Measurements from ENCODE around the gene ZBTB37. TPM values are rescaled to one million over a fixed set of nuclear protein-coding genes. Genes with fewer than 3 reads are reported as not detected.

Gene ZBTB37
- total RNA-seq, 1 donor from 2014 or later, result 6.6 TPM

DNA sequence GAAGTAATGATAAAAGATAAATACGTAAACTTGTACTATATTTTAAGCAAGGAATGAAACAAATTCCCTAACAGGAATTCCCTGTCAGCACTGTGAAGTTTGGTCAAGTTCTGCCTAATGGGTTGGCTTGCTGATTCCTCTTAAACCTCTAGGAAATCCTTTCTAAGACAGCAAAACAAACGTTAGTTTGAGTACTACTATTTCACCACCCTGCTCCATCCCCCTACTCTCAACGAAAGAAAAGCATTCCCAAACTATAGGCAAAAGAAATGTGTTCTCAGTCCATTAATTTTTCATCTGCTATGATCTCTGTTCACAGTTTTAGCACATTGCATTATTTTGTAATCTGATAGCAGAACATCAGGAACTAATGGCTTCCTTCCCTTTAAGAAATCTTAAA lies 32.8 kb downstream of the ZBTB37 start:
- no peak for DNase-seq (ENCODE audit: extremely low spot score in 2 of 2)
- Histone ChIP-seq H3K4me3 (no peak overlapping the region), H3K27ac (no peak overlapping the region), H3K27me3 (no peaks in the 10 kb centered on the region), H3K36me3 (no peaks in the 10 kb centered on the region), H3K4me1 (no peaks in the 10 kb centered on the region), H3K9me3 (no peaks in the 10 kb centered on the region)
- no peak for TF ChIP-seq POLR2A (IDR thresholded peaks at IDR 0.05)
- intact Hi-C loops (cut with DNase I), result no loop called here

DNA sequence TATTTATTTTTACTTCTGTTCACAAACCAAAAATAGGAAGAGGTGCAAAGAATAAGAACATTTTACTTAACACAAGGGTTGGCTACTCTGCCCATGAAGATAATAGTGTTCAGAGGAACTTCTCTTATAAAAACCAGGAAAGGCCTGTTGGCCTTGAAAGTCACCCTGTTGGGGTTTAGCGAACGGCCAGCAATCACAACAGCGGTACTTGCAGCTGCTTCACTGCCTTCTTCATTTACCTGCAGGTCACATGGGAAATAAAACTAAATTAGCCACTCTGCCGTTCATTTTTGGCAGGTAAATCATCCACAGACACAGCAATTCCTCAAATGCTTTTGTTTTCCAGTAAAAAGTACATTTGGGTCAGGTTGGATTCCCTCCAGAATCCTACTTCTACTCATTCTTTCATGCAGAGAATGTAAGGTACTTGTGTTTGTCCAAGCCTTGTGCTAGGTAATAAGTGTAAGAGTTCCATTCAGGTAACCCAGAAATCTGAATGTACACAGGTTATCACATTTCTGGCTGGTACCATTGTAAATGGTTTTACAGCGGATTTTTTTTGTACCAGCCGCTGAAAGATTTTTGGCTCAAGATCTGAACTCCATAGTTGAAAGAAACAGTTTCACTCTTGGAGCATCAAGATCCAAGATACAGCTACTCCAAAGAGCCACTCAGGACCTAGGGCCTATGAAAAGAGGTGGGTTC lies 35.8 kb downstream of the ZBTB37 start:
- intact Hi-C loops (cut with DNase I), result no loop called here

DNA sequence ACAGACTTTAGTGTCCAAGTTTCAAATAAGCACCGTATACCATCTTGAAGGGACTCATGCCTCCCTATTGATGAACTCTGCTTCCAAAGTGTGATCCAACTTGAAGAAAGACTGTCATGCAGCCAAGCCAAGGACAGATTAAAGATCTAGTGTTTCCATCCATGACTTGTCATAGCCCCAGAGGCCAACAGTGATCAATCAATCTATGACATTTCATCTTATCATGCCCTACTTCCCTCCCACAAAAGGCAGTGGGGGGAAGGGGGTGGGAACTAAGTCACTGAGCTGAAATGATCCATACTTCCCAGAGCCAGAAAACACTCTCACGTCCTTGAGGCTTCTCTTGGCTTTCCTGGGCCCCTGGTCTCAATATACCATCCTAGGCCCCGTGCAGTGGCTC lies 44.9 kb downstream of the ZBTB37 start:
- DNase-seq (ENCODE audit: extremely low spot score in 2 of 2), result no peak
- H3K27ac ChIP-seq, result no peak overlapping the region
- no peak for TF ChIP-seq POLR2A (IDR thresholded peaks at IDR 0.05)
- no peak for TF ChIP-seq POLR2AphosphoS5 (IDR thresholded peaks at IDR 0.05; ENCODE audit: insufficient read depth in 1 of 2, low read depth in 1 of 2)
- TF ChIP-seq, protein P1, sequence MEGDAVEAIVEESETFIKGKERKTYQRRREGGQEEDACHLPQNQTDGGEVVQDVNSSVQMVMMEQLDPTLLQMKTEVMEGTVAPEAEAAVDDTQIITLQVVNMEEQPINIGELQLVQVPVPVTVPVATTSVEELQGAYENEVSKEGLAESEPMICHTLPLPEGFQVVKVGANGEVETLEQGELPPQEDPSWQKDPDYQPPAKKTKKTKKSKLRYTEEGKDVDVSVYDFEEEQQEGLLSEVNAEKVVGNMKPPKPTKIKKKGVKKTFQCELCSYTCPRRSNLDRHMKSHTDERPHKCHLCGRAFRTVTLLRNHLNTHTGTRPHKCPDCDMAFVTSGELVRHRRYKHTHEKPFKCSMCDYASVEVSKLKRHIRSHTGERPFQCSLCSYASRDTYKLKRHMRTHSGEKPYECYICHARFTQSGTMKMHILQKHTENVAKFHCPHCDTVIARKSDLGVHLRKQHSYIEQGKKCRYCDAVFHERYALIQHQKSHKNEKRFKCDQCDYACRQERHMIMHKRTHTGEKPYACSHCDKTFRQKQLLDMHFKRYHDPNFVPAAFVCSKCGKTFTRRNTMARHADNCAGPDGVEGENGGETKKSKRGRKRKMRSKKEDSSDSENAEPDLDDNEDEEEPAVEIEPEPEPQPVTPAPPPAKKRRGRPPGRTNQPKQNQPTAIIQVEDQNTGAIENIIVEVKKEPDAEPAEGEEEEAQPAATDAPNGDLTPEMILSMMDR (IDR thresholded peaks at IDR 0.05), result no peak
- H3K9me3 ChIP-seq, result no peaks in the 10 kb centered on the region
- H3K4me1 ChIP-seq, result no peaks in the 10 kb centered on the region
- H3K36me3 ChIP-seq, result no peaks in the 10 kb centered on the region
- H3K27me3 ChIP-seq, result no peaks in the 10 kb centered on the region
- no peak overlapping the region for H3K4me3 ChIP-seq
- intact Hi-C loops (cut with DNase I), result no loop called here

More for the DNA sequence above, 35.8 kb downstream of the ZBTB37 start:
- H3K36me3 ChIP-seq, result no peaks in the 10 kb centered on the region
- no peaks in the 10 kb centered on the region for H3K9me3 ChIP-seq
- H3K4me1 ChIP-seq, result no peaks in the 10 kb centered on the region
- H3K4me3 ChIP-seq, result no peak overlapping the region
- H3K27me3 ChIP-seq, result no peaks in the 10 kb centered on the region
- H3K27ac ChIP-seq, result no peak overlapping the region
- TF ChIP-seq, protein P1 (IDR thresholded peaks at IDR 0.05), result no peak
- TF ChIP-seq POLR2A (IDR thresholded peaks at IDR 0.05), result no peak
- no peak for TF ChIP-seq POLR2AphosphoS5 (IDR thresholded peaks at IDR 0.05; ENCODE audit: insufficient read depth in 1 of 2, low read depth in 1 of 2)
- no peak for DNase-seq (ENCODE audit: extremely low spot score in 2 of 2)

DNA sequence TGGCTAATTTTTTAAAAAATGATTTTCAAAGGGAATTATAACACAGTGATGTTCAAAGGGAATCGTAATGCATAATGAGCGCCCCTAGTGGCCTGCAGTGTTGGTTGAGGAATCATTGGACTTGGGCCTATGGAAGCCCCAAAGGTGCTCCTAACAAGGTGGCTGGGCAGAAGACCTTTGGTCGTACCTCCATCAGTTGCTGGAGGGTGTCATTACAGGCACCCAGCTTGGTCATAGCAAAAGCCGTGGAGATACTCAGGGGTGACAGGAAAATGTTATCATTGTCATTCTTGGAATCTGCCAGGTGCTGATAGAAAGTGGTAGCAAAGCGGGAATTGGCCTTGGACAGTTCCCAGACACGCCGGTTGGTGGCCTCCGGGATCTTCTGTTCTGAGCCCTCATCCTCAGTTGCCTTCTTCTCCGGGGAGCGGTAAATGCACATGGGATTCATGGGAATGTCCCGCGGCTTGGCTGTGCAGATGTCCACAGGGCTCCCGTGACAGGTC lies 46.2 kb downstream of the ZBTB37 start:
- Histone ChIP-seq H3K36me3 (no peaks in the 10 kb centered on the region), H3K4me3 (no peak overlapping the region), H3K9me3 (no peaks in the 10 kb centered on the region), H3K27me3 (no peaks in the 10 kb centered on the region), H3K27ac (no peak overlapping the region), H3K4me1 (no peaks in the 10 kb centered on the region)
- intact Hi-C loops (cut with DNase I), result no loop called here
- TF ChIP-seq POLR2AphosphoS5 (IDR thresholded peaks at IDR 0.05; ENCODE audit: insufficient read depth in 1 of 2, low read depth in 1 of 2), result no peak
- TF ChIP-seq POLR2A (IDR thresholded peaks at IDR 0.05), result no peak
- TF ChIP-seq, protein P1 (IDR thresholded peaks at IDR 0.05), result no peak
- no peak for DNase-seq (ENCODE audit: extremely low spot score in 2 of 2)

DNA sequence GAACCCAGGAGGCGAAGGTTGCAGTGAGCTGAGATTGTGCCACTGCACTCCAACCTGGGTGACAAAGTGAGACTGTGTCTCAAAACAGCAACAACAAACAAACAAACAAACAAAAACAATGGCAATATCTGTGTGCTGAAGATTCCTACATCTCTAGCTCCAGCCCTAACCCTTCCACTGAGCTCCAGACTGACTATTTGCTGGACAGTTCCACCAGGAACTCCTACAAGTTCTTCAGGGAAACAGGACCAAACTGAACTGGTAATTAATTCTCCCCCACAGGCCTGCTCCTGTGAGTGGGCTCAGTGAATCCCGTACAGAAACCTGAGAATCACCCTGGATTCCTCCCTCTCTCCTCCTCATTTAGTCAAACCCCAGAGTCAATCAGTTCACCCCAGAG lies 47.4 kb downstream of the ZBTB37 start:
- no peaks in the 10 kb centered on the region for H3K27me3 ChIP-seq
- H3K27ac ChIP-seq, result no peak overlapping the region
- DNase-seq (ENCODE audit: extremely low spot score in 2 of 2), result no peak
- no peaks in the 10 kb centered on the region for H3K4me1 ChIP-seq
- TF ChIP-seq POLR2A (IDR thresholded peaks at IDR 0.05) (no peak), POLR2AphosphoS5 (IDR thresholded peaks at IDR 0.05; ENCODE audit: insufficient read depth in 1 of 2, low read depth in 1 of 2) (no peak)
- no peak overlapping the region for H3K4me3 ChIP-seq
- intact Hi-C loops (cut with DNase I), result no loop called here
- H3K9me3 ChIP-seq, result no peaks in the 10 kb centered on the region
- H3K36me3 ChIP-seq, result no peaks in the 10 kb centered on the region

DNA sequence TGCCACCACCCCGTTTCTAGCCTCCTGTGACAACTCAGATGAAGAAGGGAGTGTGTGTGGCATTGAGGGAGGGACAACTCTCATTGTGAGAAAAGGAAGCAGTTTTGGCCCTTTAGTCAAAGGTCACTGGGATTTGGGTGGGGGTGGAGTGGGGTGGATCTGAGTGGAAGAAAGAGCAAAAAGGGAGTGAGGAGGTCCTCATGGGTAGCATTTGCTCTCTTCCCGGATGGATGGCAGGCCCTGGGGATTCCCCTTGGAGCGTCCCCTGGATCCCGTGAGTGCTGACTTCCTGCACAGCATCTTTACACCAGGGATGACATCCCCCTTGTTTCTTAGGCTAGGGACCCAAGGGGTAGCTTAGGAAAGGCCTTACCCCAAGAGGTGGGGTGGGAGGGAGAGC lies 48.5 kb downstream of the ZBTB37 start:
- Histone ChIP-seq H3K27ac (no peak overlapping the region), H3K27me3 (no peaks in the 10 kb centered on the region), H3K4me1 (no peaks in the 10 kb centered on the region), H3K4me3 (no peak overlapping the region), H3K9me3 (no peaks in the 10 kb centered on the region), H3K36me3 (no peaks in the 10 kb centered on the region)
- intact Hi-C loops (cut with DNase I), result no loop called here
- no peak for DNase-seq (ENCODE audit: extremely low spot score in 2 of 2)
- TF ChIP-seq POLR2A (IDR thresholded peaks at IDR 0.05) (no peak), POLR2AphosphoS5 (IDR thresholded peaks at IDR 0.05; ENCODE audit: insufficient read depth in 1 of 2, low read depth in 1 of 2) (no peak)
- TF ChIP-seq, protein P1 (IDR thresholded peaks at IDR 0.05), result no peak

Measured in vagina (tissue), 2 donors.